PC-9 (cell line): ENCODE measurements around the gene WASF1. TPM values are rescaled to one million over a fixed set of nuclear protein-coding genes. Genes with fewer than 3 reads are reported as not detected.

Source experiments
- BruUV-seq: library from RNA; stranded (reverse); fragments of 400-500 nt; replicated peaks from 2 replicates; lab custom pipeline; 2021; lab: Mats Ljungman, UMichigan
- CTCF ChIA-PET: fragments of 300-600 bp; sonication (Branson Sonifier 250); formaldehyde crosslinking; loops from one replicate; lab custom pipeline; 2022; ENCODE audit warnings: antibody characterized with exemption; lab: Charles Lee
- POLR2A ChIA-PET: fragments of 300-600 bp; sonication (Branson Sonifier 250); formaldehyde crosslinking; loops from one replicate; lab custom pipeline; 2022; ENCODE audit warnings: antibody characterized with exemption; ENCODE audit not compliant: unreplicated experiment; lab: Charles Lee
- DNase-seq, 2 experiments: peaks; one replicate each; pipeline versions ENCODE4 v3.0.0 to v3.0.0-alpha.2; 2015 to 2022; ENCODE audit warnings: mixed read lengths in 1 of 2
- H2AFZ ChIP-seq: fragments of 200-600 bp; sonication (generic); 2 replicates; pipeline ENCODE4 v1.8.1; 2017; ENCODE audit warnings: antibody characterized with exemption
- H3F3A ChIP-seq: fragments of 200-600 bp; sonication (generic); 2 replicates; pipeline ENCODE4 v1.8.1; 2017; ENCODE audit warnings: antibody characterized with exemption, mild to moderate bottlenecking, low read depth; ENCODE audit not compliant: insufficient read depth
- H3K27ac ChIP-seq: fragments of 200-600 bp; sonication (generic); 2 replicates; pipeline ENCODE4 v1.6.1; 2016; ENCODE audit warnings: mixed run types
- H3K27me3 ChIP-seq: fragments of 200-600 bp; sonication (generic); 2 replicates; pipeline ENCODE4 v1.6.1; 2016; ENCODE audit warnings: low read depth, mixed run types; ENCODE audit not compliant: insufficient read depth
- H3K36me3 ChIP-seq: fragments of 200-600 bp; sonication (generic); 2 replicates; pipeline ENCODE4 v1.6.1; 2016; ENCODE audit warnings: low read depth, mixed run types
- H3K4me1 ChIP-seq: fragments of 200-600 bp; sonication (generic); replicated peaks from 2 replicates; pipeline ENCODE4 v1.6.1; 2016; ENCODE audit warnings: mixed run types; ENCODE audit not compliant: insufficient read depth
- H3K4me2 ChIP-seq: fragments of 200-600 bp; sonication (generic); 2 replicates; pipeline ENCODE4 v1.6.1; 2017; ENCODE audit warnings: mixed run types
- H3K4me3 ChIP-seq: fragments of 200-600 bp; sonication (generic); 2 replicates; pipeline ENCODE4 v1.6.1; 2016; ENCODE audit warnings: mixed run types
- H3K79me2 ChIP-seq: fragments of 200-600 bp; sonication (generic); 2 replicates; pipeline ENCODE4 v1.6.1; 2017; ENCODE audit warnings: low read depth, mixed run types
- H3K9me2 ChIP-seq: fragments of 200-600 bp; sonication (generic); 2 replicates; pipeline ENCODE4 v1.8.1; 2017; ENCODE audit warnings: mild to moderate bottlenecking; ENCODE audit not compliant: insufficient read depth
- H3K9me3 ChIP-seq: fragments of 200-600 bp; sonication (generic); 2 replicates; pipeline ENCODE4 v1.8.1; 2016; ENCODE audit warnings: low read depth; ENCODE audit not compliant: insufficient read depth
- H4K20me1 ChIP-seq: fragments of 200-600 bp; sonication (generic); 2 replicates; pipeline ENCODE4 v1.8.1; 2017; ENCODE audit not compliant: insufficient read depth
- EZH2 ChIP-seq: fragments of 200-600 bp; sonication (generic); IDR thresholded peaks from 2 replicates; pipeline ENCODE4 v1.8.0; 2017; ENCODE audit warnings: antibody characterized with exemption, low read depth
- intact Hi-C: fragments of 100-400 bp; cut with micrococcal nuclease; formaldehyde crosslinking; loops from one replicate; pipeline ENCODE4 v1.10.0; 2022; ENCODE audit not compliant: unreplicated experiment
- total RNA-seq: library from RNA; stranded (reverse); gene quantifications from 2 replicates; pipeline ENCODE4 v1.2.3, GENCODE V29; 2021
- TF ChIP-seq, protein P1 (sequence below): fragments of 200-600 bp; sonication (generic); conservative IDR thresholded peaks from 2 replicates; pipeline ENCODE4 v1.6.1; 2017; ENCODE audit warnings: mixed run types, antibody characterized with exemption, mild to moderate bottlenecking, moderate library complexity

Gene WASF1
- total RNA-seq, 1 experiment from 2014 or later: 17.0 TPM

DNA sequence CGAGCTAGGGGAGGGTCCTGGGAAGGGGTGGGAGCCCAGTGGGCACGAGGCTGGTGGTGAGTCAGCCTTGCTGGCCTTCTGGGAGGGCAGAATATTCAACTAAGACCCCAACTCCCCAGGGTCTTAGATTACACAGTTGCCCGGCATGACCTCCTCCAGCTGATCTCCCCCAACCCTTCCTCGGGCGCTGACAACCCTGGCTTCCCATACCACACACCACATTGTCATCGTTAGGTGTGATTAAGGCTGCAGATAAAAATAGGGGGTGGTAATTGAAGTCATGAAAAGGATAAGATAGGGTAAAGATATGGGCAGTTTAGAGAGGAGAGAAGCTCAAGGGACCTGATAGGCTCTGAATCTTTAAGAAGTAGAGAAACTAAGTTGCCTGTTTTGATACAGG, 11.3 kb upstream of the WASF1 start:
- BruUV-seq: no TSS peak
- H3K4me2 ChIP-seq: no peak overlapping the region
- no peak overlapping the region for H3K27ac ChIP-seq
- no peaks in the 10 kb centered on the region for H3K9me3 ChIP-seq
- H4K20me1 ChIP-seq: peaks cover 26% of the 10 kb centered on the region; the same call in 1 of the 2 replicates
- intact Hi-C loops: no loop called here
- POLR2A ChIA-PET: no interaction called here
- TF ChIP-seq EZH2: no peak
- TF ChIP-seq, protein P1, sequence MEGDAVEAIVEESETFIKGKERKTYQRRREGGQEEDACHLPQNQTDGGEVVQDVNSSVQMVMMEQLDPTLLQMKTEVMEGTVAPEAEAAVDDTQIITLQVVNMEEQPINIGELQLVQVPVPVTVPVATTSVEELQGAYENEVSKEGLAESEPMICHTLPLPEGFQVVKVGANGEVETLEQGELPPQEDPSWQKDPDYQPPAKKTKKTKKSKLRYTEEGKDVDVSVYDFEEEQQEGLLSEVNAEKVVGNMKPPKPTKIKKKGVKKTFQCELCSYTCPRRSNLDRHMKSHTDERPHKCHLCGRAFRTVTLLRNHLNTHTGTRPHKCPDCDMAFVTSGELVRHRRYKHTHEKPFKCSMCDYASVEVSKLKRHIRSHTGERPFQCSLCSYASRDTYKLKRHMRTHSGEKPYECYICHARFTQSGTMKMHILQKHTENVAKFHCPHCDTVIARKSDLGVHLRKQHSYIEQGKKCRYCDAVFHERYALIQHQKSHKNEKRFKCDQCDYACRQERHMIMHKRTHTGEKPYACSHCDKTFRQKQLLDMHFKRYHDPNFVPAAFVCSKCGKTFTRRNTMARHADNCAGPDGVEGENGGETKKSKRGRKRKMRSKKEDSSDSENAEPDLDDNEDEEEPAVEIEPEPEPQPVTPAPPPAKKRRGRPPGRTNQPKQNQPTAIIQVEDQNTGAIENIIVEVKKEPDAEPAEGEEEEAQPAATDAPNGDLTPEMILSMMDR: no peak
- no peaks in the 10 kb centered on the region for H3K27me3 ChIP-seq
- no peaks in the 10 kb centered on the region for H3K4me1 ChIP-seq
- DNase-seq: no peak
- H2AFZ ChIP-seq: no peak overlapping the region
- H3K79me2 ChIP-seq: peaks cover 65% of the 10 kb centered on the region
- no peaks in the 10 kb centered on the region for H3F3A ChIP-seq
- CTCF ChIA-PET: no interaction called here
- H3K36me3 ChIP-seq: peaks cover 5% of the 10 kb centered on the region
- H3K4me3 ChIP-seq: no peak overlapping the region
- H3K9me2 ChIP-seq: no peaks in the 10 kb centered on the region

DNA sequence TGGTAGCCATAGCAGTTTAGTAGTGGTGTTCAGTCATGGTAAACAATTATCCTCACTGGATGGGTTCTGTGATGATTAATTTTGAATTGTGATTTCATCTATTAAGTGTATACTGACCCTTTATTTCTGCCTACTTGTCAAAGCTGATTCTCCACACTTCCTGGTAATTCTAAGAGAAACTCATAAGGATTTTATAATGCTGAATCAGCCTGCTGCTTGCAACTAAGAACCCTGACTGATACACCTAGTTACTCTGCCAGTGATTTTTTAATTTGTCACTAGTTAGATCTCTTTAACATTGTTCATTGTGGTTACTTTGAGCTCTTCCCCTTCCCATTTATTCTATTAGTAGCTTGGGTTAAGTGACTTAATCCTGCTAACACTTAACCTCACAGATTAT, 9.3 kb upstream of the WASF1 start:
- Histone ChIP-seq H2AFZ (no peak overlapping the region), H3K4me1 (no peaks in the 10 kb centered on the region), H3K79me2 (peaks cover 77% of the 10 kb centered on the region), H3K4me2 (no peak overlapping the region), H3F3A (no peaks in the 10 kb centered on the region), H3K36me3 (peaks cover 6% of the 10 kb centered on the region), H3K9me2 (no peaks in the 10 kb centered on the region), H3K27ac (no peak overlapping the region), H3K27me3 (no peaks in the 10 kb centered on the region), H3K4me3 (no peak overlapping the region), H4K20me1 (peaks cover 26% of the 10 kb centered on the region; the same call in 1 of the 2 replicates), H3K9me3 (no peaks in the 10 kb centered on the region)
- ChIA-PET CTCF (no interaction called here), POLR2A (interaction anchor here (0.6 kb wide), 2 partner anchors 41 to 697 kb away, joined by 4 to 5 read pairs; no protein-coding TSS in a partner anchor)
- no TSS peak for BruUV-seq
- no peak for DNase-seq
- no peak for TF ChIP-seq EZH2
- TF ChIP-seq, protein P1: no peak
- intact Hi-C loops: no loop called here

DNA sequence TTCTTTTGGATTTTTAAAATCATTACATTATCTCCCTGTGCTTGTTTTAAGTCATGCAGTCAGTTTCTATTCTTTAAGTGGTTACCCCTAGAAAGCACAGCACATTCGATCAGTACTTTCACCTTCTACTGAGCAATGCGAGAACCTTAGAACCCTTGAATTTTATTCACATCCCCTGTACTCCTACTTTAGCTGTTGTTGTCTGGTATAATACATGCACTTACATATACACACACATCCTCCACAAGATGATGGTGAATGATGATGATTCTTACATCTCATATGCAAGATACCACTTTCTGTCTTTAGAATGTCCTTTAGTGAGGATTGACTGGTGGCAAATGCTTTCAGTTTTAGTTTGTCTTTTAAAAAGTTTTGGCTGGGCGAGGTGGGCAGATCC, 6.4 kb upstream of the WASF1 start:
- H2AFZ ChIP-seq: no peak overlapping the region
- peaks cover 20% of the 10 kb centered on the region for H3K4me1 ChIP-seq
- no peaks in the 10 kb centered on the region for H3K9me2 ChIP-seq
- H3K79me2 ChIP-seq: peaks cover 94% of the 10 kb centered on the region
- BruUV-seq: no TSS peak
- intact Hi-C loops: no loop called here
- no peak overlapping the region for H3K4me3 ChIP-seq
- ChIA-PET CTCF (no interaction called here), POLR2A (no interaction called here)
- no peaks in the 10 kb centered on the region for H3K27me3 ChIP-seq
- H3K36me3 ChIP-seq: 0 out of 2 replicates have a peak, but pooled peaks cover 3% of the 10 kb centered on the region
- H3K9me3 ChIP-seq: no peaks in the 10 kb centered on the region
- H3F3A ChIP-seq: no peaks in the 10 kb centered on the region
- no peak for DNase-seq
- no peak overlapping the region for H3K4me2 ChIP-seq
- H3K27ac ChIP-seq: no peak overlapping the region
- no peak for TF ChIP-seq EZH2
- TF ChIP-seq, protein P1: no peak
- H4K20me1 ChIP-seq: peaks cover 14% of the 10 kb centered on the region; the same call in 1 of the 2 replicates
